H1 (cell line): ENCODE measurements around the gene LIFR.

ENCODE experiments used
- CREB1 ChIP-seq: IDR thresholded peaks from 2 replicates; pipeline ENCODE4 v1.6.1; 2012; ENCODE audit warnings: inconsistent platforms
- EGR1 ChIP-seq: IDR thresholded peaks from 2 replicates; pipeline ENCODE4 v1.6.1; 2011; ENCODE audit warnings: low read depth, low read length, borderline replicate concordance
- EZH2 ChIP-seq: fragments of 200-600 bp; sonication (generic); IDR thresholded peaks from 2 replicates; pipeline ENCODE4 v1.7.1; 2012; ENCODE audit warnings: low read depth, mild to moderate bottlenecking, moderate library complexity, low read length, inconsistent platforms; ENCODE audit not compliant: severe bottlenecking
- JUN ChIP-seq: IDR thresholded peaks from 2 replicates; pipeline ENCODE4 v1.6.1; 2011; ENCODE audit warnings: low read depth, mild to moderate bottlenecking, improper control_type of control experiment, low read length
- NRF1 ChIP-seq: IDR thresholded peaks from 2 replicates; pipeline ENCODE4 v1.6.1; 2011; ENCODE audit warnings: mild to moderate bottlenecking, low read depth, low read length, improper control_type of control experiment
- POLR2A ChIP-seq, 2 experiments: IDR thresholded peaks; 1 replicate in 1 of 2; 2 replicates in 1 of 2; pipeline ENCODE4 v1.6.1; 2011; ENCODE audit warnings: low read depth in 2 of 2, low read length in 2 of 2, mild to moderate bottlenecking in 2 of 2; ENCODE audit errors: control extremely low read depth in 1 of 2
- RNF2 ChIP-seq: fragments of 200-900, 300-1000 bp; sonication (generic); IDR thresholded peaks from 2 replicates; pipeline ENCODE4 v1.7.1; 2016; ENCODE audit warnings: borderline replicate concordance, low read depth, mild to moderate bottlenecking, antibody characterized with exemption, low read length; ENCODE audit not compliant: poor library complexity, severe bottlenecking; ENCODE audit errors: missing control alignments
- SRF ChIP-seq: IDR thresholded peaks from 2 replicates; pipeline ENCODE4 v1.6.1; 2011; ENCODE audit warnings: mild to moderate bottlenecking, low read depth, low read length, moderate library complexity
- TEAD4 ChIP-seq: IDR thresholded peaks from 2 replicates; pipeline ENCODE4 v1.6.1; 2012; ENCODE audit warnings: low read depth, low read length, inconsistent platforms, mixed read lengths
- ZNF274 ChIP-seq: IDR thresholded peaks from 2 replicates; pipeline ENCODE4 v1.7.0; 2012; ENCODE audit warnings: low read length, borderline replicate concordance; ENCODE audit errors: extremely low read depth
- TF ChIP-seq, protein P1 (sequence below), 3 experiments: IDR thresholded peaks; 1 replicate in 2 of 3; 2 replicates in 1 of 3; pipeline versions ENCODE4 v1.5.1 to v1.6.1; 2011; ENCODE audit warnings: low read length in 3 of 3, mild to moderate bottlenecking in 3 of 3, inconsistent platforms in 2 of 3, low read depth in 1 of 3, moderate library complexity in 1 of 3; ENCODE audit not compliant: insufficient read depth in 1 of 3; ENCODE audit errors: control extremely low read depth in 1 of 3
- TF ChIP-seq, protein P2 (sequence below): IDR thresholded peaks from 2 replicates; pipeline ENCODE4 v1.6.1; 2012; ENCODE audit warnings: inconsistent platforms

DNA sequence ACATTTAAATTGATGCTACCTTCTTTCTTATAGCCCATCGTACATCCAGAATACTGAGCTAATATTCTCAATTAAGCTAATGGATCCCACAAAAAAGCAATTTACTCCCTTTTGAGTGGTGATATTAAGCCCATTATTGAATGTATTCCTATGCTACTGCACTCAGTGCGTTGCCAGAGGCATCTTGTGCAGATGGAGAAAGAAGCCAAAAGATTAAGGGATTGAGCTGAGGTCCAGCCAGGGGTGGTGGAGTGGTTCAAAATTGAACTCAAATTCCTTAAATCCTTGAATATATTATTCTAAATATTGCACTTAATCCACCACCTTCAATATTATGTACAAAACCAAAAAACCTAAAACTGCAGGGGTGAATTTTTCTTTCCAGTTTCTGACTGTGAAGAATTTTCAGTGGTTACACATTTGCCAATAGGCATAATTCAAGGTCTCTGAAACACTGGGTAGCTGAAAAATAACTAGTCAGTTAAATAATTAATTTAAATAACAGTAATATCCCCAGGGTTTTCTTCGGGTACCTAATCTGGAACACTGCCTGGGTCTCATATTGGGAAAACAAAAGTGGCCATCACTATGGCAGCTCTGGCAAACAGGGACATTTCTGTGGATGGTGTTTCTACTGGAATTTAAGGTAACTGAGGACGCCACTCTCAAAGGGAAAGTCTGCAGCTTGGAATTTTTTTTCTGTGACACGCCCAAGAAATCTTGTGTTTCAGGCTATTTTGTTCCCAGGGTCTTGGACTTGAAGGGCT, 6.2 kb upstream of the LIFR start:
- TF ChIP-seq, protein P1, sequence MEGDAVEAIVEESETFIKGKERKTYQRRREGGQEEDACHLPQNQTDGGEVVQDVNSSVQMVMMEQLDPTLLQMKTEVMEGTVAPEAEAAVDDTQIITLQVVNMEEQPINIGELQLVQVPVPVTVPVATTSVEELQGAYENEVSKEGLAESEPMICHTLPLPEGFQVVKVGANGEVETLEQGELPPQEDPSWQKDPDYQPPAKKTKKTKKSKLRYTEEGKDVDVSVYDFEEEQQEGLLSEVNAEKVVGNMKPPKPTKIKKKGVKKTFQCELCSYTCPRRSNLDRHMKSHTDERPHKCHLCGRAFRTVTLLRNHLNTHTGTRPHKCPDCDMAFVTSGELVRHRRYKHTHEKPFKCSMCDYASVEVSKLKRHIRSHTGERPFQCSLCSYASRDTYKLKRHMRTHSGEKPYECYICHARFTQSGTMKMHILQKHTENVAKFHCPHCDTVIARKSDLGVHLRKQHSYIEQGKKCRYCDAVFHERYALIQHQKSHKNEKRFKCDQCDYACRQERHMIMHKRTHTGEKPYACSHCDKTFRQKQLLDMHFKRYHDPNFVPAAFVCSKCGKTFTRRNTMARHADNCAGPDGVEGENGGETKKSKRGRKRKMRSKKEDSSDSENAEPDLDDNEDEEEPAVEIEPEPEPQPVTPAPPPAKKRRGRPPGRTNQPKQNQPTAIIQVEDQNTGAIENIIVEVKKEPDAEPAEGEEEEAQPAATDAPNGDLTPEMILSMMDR (IDR thresholded peaks at IDR 0.05; ENCODE audit: control extremely low read depth in 1 of 3, insufficient read depth in 1 of 3, low read depth in 1 of 3, low read length in 3 of 3): no peak
- TF ChIP-seq EZH2: no peak
- TF ChIP-seq POLR2A (IDR thresholded peaks at IDR 0.05; ENCODE audit: control extremely low read depth in 1 of 2, low read depth in 2 of 2, low read length in 2 of 2): no peak
- no peak for TF ChIP-seq TEAD4
- TF ChIP-seq NRF1: no peak
- TF ChIP-seq CREB1: no peak
- TF ChIP-seq EGR1: no peak
- TF ChIP-seq SRF: no peak
- TF ChIP-seq, protein P2, sequence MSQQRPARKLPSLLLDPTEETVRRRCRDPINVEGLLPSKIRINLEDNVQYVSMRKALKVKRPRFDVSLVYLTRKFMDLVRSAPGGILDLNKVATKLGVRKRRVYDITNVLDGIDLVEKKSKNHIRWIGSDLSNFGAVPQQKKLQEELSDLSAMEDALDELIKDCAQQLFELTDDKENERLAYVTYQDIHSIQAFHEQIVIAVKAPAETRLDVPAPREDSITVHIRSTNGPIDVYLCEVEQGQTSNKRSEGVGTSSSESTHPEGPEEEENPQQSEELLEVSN: no peak
- no peak for TF ChIP-seq ZNF274
- no peak for TF ChIP-seq JUN
- no peak for TF ChIP-seq RNF2
